Right lobe of liver (tissue), 6 donors: ENCODE data around the gene PCP4L1. TPM values are rescaled to one million over a fixed set of nuclear protein-coding genes. Genes with fewer than 3 reads are reported as not detected.

Source experiments
- ATAC-seq, 4 donors: fragments of 200-7000 bp; cut with Tn5 transposase; one replicate each; pipeline ENCODE4 v1.9.1; 2020; ENCODE audit warnings: mild to moderate bottlenecking in 4 of 4, moderate library complexity in 4 of 4
- DNase-seq, 3 donors: peaks; one replicate each; pipeline ENCODE4 v3.0.0-alpha.2; 2020
- H3K27ac ChIP-seq, 3 donors: fragments of 200-600 bp; one replicate each; pipeline ENCODE4 v1.8.0; 2022
- H3K27me3 ChIP-seq, 2 donors: fragments of 200-600 bp; one replicate each; pipeline ENCODE4 v1.8.0; 2022
- H3K36me3 ChIP-seq, 4 donors: fragments of 200-600 bp; sonication (generic) in 1 of 4; one replicate each; pipeline versions ENCODE4 v1.5.1 to v1.8.0; 2017 to 2022; ENCODE audit warnings: control low read depth in 1 of 4
- H3K4me1 ChIP-seq, 4 donors: fragments of 200-600 bp; sonication (generic) in 1 of 4; one replicate each; pipeline versions ENCODE4 v1.5.1 to v1.8.0; 2017 to 2022; ENCODE audit warnings: control low read depth in 1 of 4
- H3K4me3 ChIP-seq, 3 donors: fragments of 200-600 bp; one replicate each; pipeline ENCODE4 v1.8.0; 2022
- H3K9me3 ChIP-seq, 4 donors: fragments of 200-600 bp; sonication (generic) in 1 of 4; one replicate each; pipeline versions ENCODE4 v1.5.1 to v1.8.0; 2017 to 2022; ENCODE audit warnings: control low read depth in 1 of 4
- CTCF ChIP-seq, 4 donors: fragments of 200-600 bp in 3 of 4; fragments of 450-650 bp in 1 of 4; IDR thresholded peaks; one replicate each; pipeline versions ENCODE4 v1.5.1 to v1.8.0; 2016 to 2022; ENCODE audit warnings: antibody characterized with exemption in 4 of 4, mild to moderate bottlenecking in 2 of 4
- POLR2A ChIP-seq: fragments of 450-650 bp; IDR thresholded peaks from one replicate; pipeline ENCODE4 v1.6.1; 2017; ENCODE audit warnings: antibody characterized with exemption, mild to moderate bottlenecking
- WGBS: methylation state at CpG from one replicate; pipeline ENCODE4 v1.1.6; 2018; ENCODE audit warnings: low coverage, low lambda C conversion rate; ENCODE audit not compliant: insufficient coverage; ENCODE audit errors: missing lambda C conversion rate; 5-methylcytosine and 5-hydroxymethylcytosine counted together
- intact Hi-C, 2 donors: fragments of 100-400 bp; cut with DNase I; formaldehyde crosslinking; loops; one replicate each; pipeline versions ENCODE4 v1.11.2 to v1.14.1; 2022
- microRNA-seq, 2 donors: library from miRNA; unstranded; fragments of <30 nt; microRNA quantifications; one replicate each; pipeline ENCODE4, GENCODE V29; 2019 to 2020
- total RNA-seq, 6 experiments: library from RNA; depleted of rRNA in 2 of 6; stranded (reverse); fragments of >200 nt in 2 of 6; fragmentation: NEBNext Ultra II Directional in 3 of 6; extraction: Animal tissue kit (Norgen Biotek cat#: 25700) in 3 of 6; gene quantifications; one replicate each; pipeline versions ENCODE4 v1.1.0 to v1.2.4, GENCODE V29; 2016 to 2023
- donor health status: DM: no; HTN: yes; CAD: no.
- donor health status: DM: no; HTN: no; CAD: no.
- donor health status: DM: no; HTN: no; CAD: no.
- donor health status: DM: no; HTN: yes; CAD: no.
- donor health status: DM: no; HTN: yes; CAD: no.

PCP4L1 gene
- total RNA-seq, 6 experiments from 2014 or later = 1.3 to 6.0 (median 2.9) TPM

- Histone ChIP-seq H3K9me3 (no peaks in the 10 kb centered on the region), H3K4me3 (no peak overlapping the region), H3K27me3 (no peaks in the 10 kb centered on the region), H3K36me3 (peaks cover 0 to 28% (median 11%) of the 10 kb centered on the region in 4 donors), H3K4me1 (peaks cover 0 to 6% (median 0%) of the 10 kb centered on the region in 4 donors), H3K27ac (no peak overlapping the region)
- WGBS = 86% methylated on average over 4 of the region's 4 CpGs
- intact Hi-C loops = no loop called here
- no peak for ATAC-seq
- TF ChIP-seq POLR2A (no peak), CTCF (IDR thresholded peaks at IDR 0.05) (no peak)
- DNase-seq = no peak
Measured at GRCh38 chr1:161324020-161324419, 65.5 kb downstream of the PCP4L1 start.

GRCh38 chr1:161330346-161330745, 71.8 kb downstream of the PCP4L1 start:
- ATAC-seq (no peak), DNase-seq (no peak)
- Histone ChIP-seq H3K27ac (no peak overlapping the region), H3K27me3 (no peaks in the 10 kb centered on the region), H3K4me1 (peaks cover 0 to 6% (median 0%) of the 10 kb centered on the region in 4 donors), H3K36me3 (peaks cover 0 to 85% (median 29%) of the 10 kb centered on the region in 4 donors), H3K4me3 (no peak overlapping the region), H3K9me3 (no peaks in the 10 kb centered on the region)
- WGBS = 71% methylated on average over 4 of the region's 4 CpGs
- TF ChIP-seq POLR2A = no peak
- TF ChIP-seq CTCF (IDR thresholded peaks at IDR 0.05) = no peak
- intact Hi-C loops = no loop called here

- intact Hi-C loops = no loop called here
- H3K27me3 ChIP-seq = no peaks in the 10 kb centered on the region
- no peak for TF ChIP-seq CTCF (IDR thresholded peaks at IDR 0.05)
- TF ChIP-seq POLR2A = no peak
- 89% methylated on average over 9 of the region's 9 CpGs for WGBS
- H3K36me3 ChIP-seq = peaks cover 0 to 64% (median 26%) of the 10 kb centered on the region in 4 donors
- no peak overlapping the region for H3K4me3 ChIP-seq
- H3K4me1 ChIP-seq = peaks cover 0 to 2% (median 0%) of the 10 kb centered on the region in 4 donors
- DNase-seq = no peak
- no peak for ATAC-seq
- no peaks in the 10 kb centered on the region for H3K9me3 ChIP-seq
- H3K27ac ChIP-seq = no peak overlapping the region
Measured at GRCh38 chr1:161333166-161333565, 74.6 kb downstream of the PCP4L1 start.

Small RNA genes lying within 50 kb of the gene (microRNA-seq; reads per million reads assigned to microRNA genes)
- 0.58 to 1.9 reads per million in 2 donors for gene MIR5187

Other genes starting within 250 kb of the PCP4L1 start
- 100 to 1,000 TPM in 1 of 6 experiments, 10 to 100 TPM in 5; 48.3 to 119 (median 65.3) TPM for gene F11R, start 237.6 kb upstream of the PCP4L1 start, total RNA-seq
- 10 to 100 TPM; 16.3 to 60.8 (median 28.3) TPM for gene TSTD1, start 219.8 kb upstream of the PCP4L1 start, total RNA-seq
- gene USF1, start 212.8 kb upstream of the PCP4L1 start, total RNA-seq = 10 to 100 TPM; 25.5 to 34.3 (median 28.1) TPM
- gene ARHGAP30, start 188.9 kb upstream of the PCP4L1 start, total RNA-seq = 1 to 10 TPM; 2.8 to 7.4 (median 3.6) TPM
- gene NECTIN4, start 169.2 kb upstream of the PCP4L1 start, total RNA-seq = not detected
- 1 to 10 TPM; 1.4 to 6.8 (median 2.9) TPM for gene KLHDC9, start 160.4 kb upstream of the PCP4L1 start, total RNA-seq
- 10 to 100 TPM; 16.6 to 37.5 (median 25.8) TPM for gene PFDN2, start 140.7 kb upstream of the PCP4L1 start, total RNA-seq
- 10 to 100 TPM; 36.9 to 67.8 (median 45.8) TPM for gene NIT1, start 140.6 kb upstream of the PCP4L1 start, total RNA-seq
- gene DEDD, start 126.1 kb upstream of the PCP4L1 start, total RNA-seq = 10 to 100 TPM; 13.8 to 22.0 (median 16.6) TPM
- 10 to 100 TPM; 24.6 to 37.7 (median 35.3) TPM for gene UFC1, start 104.8 kb upstream of the PCP4L1 start, total RNA-seq
- 10 to 100 TPM in 1 of 6 experiments, 1 to 10 TPM in 5; 6.9 to 11.1 (median 8.8) TPM for gene USP21, start 99.2 kb upstream of the PCP4L1 start, total RNA-seq
- 10 to 100 TPM in 1 of 6 experiments, 1 to 10 TPM in 5; 7.6 to 14.3 (median 9.5) TPM for gene PPOX, start 92.3 kb upstream of the PCP4L1 start, total RNA-seq
- gene B4GALT3, start 81.2 kb upstream of the PCP4L1 start, total RNA-seq = 10 to 100 TPM; 10.9 to 21.1 (median 13.1) TPM
- gene ADAMTS4, start 59.7 kb upstream of the PCP4L1 start, total RNA-seq = 10 to 100 TPM in 1 of 6 experiments, 1 to 10 TPM in 3, under 1 TPM in 2; 0.29 to 11.0 (median 2.1) TPM
- gene NDUFS2, start 56.4 kb upstream of the PCP4L1 start, total RNA-seq = 100 to 1,000 TPM in 5 of 6 experiments, 10 to 100 TPM in 1; 91.1 to 157 (median 107) TPM
- 10 to 100 TPM; 11.5 to 54.0 (median 19.0) TPM for gene FCER1G, start 43.5 kb upstream of the PCP4L1 start, total RNA-seq
- over 10,000 TPM in 2 of 6 experiments, 1,000 to 10,000 TPM in 4; 3,802 to 16,527 (median 7,524) TPM for gene APOA2, start 35.1 kb upstream of the PCP4L1 start, total RNA-seq
- 10 to 100 TPM in 3 of 6 experiments, 1 to 10 TPM in 3; 4.3 to 18.5 (median 8.1) TPM for gene TOMM40L, start 32.7 kb upstream of the PCP4L1 start, total RNA-seq
- gene NR1I3, start 20.5 kb upstream of the PCP4L1 start, total RNA-seq = 100 to 1,000 TPM in 3 of 6 experiments, 10 to 100 TPM in 3; 24.1 to 169 (median 85.7) TPM
- 10 to 100 TPM in 1 of 6 experiments, 1 to 10 TPM in 5; 2.1 to 14.3 (median 6.5) TPM for gene MPZ, start 51.2 kb downstream of the PCP4L1 start, total RNA-seq
- gene SDHC, start 55.6 kb downstream of the PCP4L1 start, total RNA-seq = 100 to 1,000 TPM; 167 to 282 (median 235) TPM
- not detected for gene CFAP126, start 109.1 kb downstream of the PCP4L1 start, total RNA-seq
- gene FCGR2A, start 246.7 kb downstream of the PCP4L1 start, total RNA-seq = 10 to 100 TPM in 3 of 6 experiments, 1 to 10 TPM in 3; 4.7 to 22.1 (median 13.6) TPM